Adrenal gland (tissue), 12 donors: ENCODE results near the gene DELE1. TPM values are rescaled to one million over a fixed set of nuclear protein-coding genes. Genes with fewer than 3 reads are reported as not detected.

Source experiments
- DNase-seq, 7 donors: peaks; one replicate each; pipeline ENCODE4 v3.0.0-alpha.2; 2019 to 2020
- H3K27ac ChIP-seq, 5 donors: fragments of 200-600 bp; sonication (generic) in 4 of 5; 1 replicate in 3 of 5; 2 replicates in 2 of 5; pipeline versions ENCODE4 v1.5.1 to v1.8.0; 2016 to 2020; ENCODE audit warnings: mild to moderate bottlenecking in 1 of 5
- H3K27me3 ChIP-seq: fragments of 200-600 bp; 2 replicates; pipeline ENCODE4 v1.8.0; 2021
- H3K36me3 ChIP-seq, 2 donors: fragments of 200-600 bp; replicated peaks in 1 of 2; 1 replicate in 1 of 2; 2 replicates in 1 of 2; pipeline versions ENCODE4 v1.5.1 to v1.8.0; 2018 to 2022
- H3K4me1 ChIP-seq, 2 donors: fragments of 200-600 bp; replicated peaks in 1 of 2; 1 replicate in 1 of 2; 2 replicates in 1 of 2; pipeline versions ENCODE4 v1.5.1 to v1.8.0; 2018 to 2021
- H3K4me3 ChIP-seq, 4 donors: fragments of 200-600 bp; sonication (generic) in 3 of 4; one replicate each; pipeline ENCODE4 v1.5.1; 2016 to 2018
- H3K9me3 ChIP-seq, 3 donors: fragments of 200-600 bp; sonication (generic) in 1 of 3; replicated peaks in 1 of 3; 1 replicate in 2 of 3; 2 replicates in 1 of 3; pipeline versions ENCODE4 v1.5.1 to v1.8.0; 2016 to 2021
- POLR2A ChIP-seq, 2 donors: fragments of 450-650 bp; IDR thresholded peaks; one replicate each; pipeline ENCODE4 v1.6.1; 2017; ENCODE audit warnings: antibody characterized with exemption in 2 of 2, mild to moderate bottlenecking in 2 of 2, moderate library complexity in 1 of 2
- WGBS, 4 donors: extraction: QIAGEN DNeasy Blood & Tissue Kit in 2 of 4; methylation state at CpG; one replicate each; pipeline versions ENCODE4 v1.1.5 to v1.1.7; 2013 to 2017; 5-methylcytosine and 5-hydroxymethylcytosine counted together
- intact Hi-C, 2 donors: fragments of 100-400 bp; cut with DNase I; formaldehyde crosslinking; loops; one replicate each; pipeline versions ENCODE4 v1.14.1 to v1.15.0; 2022 to 2023
- polyA plus RNA-seq, 3 donors: library from polyadenylated mRNA; stranded (reverse); fragments of 200-250 nt in 2 of 3; fragments of 350-450 nt in 1 of 3; fragmentation: Illumina TruSeq in 1 of 3; extraction: RNeasy Lipid Tissue Mini Kit (QIAGEN cat#74804) in 1 of 3; gene quantifications; one replicate each; pipeline ENCODE4 v1.2.3, GENCODE V29; 2013 to 2014
- total RNA-seq, 9 donors: library from RNA; depleted of rRNA in 4 of 9; stranded (reverse); fragments of >200 nt in 4 of 9; fragments of 120-200 nt in 1 of 9; fragmentation: NEBNext Ultra II Directional in 1 of 9; extraction: Animal tissue kit (Norgen Biotek cat#: 25700) in 1 of 9; gene quantifications; one replicate each; pipeline versions ENCODE4 v1.1.0 to v1.2.4, GENCODE V29; 2013 to 2023
- TF ChIP-seq, protein P1 (sequence below), 6 experiments: fragments of 450-650 bp in 4 of 6; fragments of 200-600 bp in 2 of 6; sonication (generic) in 1 of 6; IDR thresholded peaks; 1 replicate in 5 of 6; 2 replicates in 1 of 6; pipeline versions ENCODE4 v1.5.1 to v1.8.0; 2016 to 2021; ENCODE audit warnings: antibody characterized with exemption in 6 of 6, mild to moderate bottlenecking in 2 of 6, moderate library complexity in 1 of 6
- donor health status: healthy with polysubstance abuse.
- donor health status: Bipolar disorder and iron deficiency.
- donor health status: DM: yes; HTN: yes; CAD: no.
- donor health status: DM: no; HTN: no; CAD: no.
- donor health status: DM: no; HTN: no; CAD: no.
- donor health status: DM: yes; HTN: yes; CAD: no.

DELE1 gene
- total and polyA plus RNA-seq, 12 donors, result 65.2 to 162 (median 111) TPM

DNA sequence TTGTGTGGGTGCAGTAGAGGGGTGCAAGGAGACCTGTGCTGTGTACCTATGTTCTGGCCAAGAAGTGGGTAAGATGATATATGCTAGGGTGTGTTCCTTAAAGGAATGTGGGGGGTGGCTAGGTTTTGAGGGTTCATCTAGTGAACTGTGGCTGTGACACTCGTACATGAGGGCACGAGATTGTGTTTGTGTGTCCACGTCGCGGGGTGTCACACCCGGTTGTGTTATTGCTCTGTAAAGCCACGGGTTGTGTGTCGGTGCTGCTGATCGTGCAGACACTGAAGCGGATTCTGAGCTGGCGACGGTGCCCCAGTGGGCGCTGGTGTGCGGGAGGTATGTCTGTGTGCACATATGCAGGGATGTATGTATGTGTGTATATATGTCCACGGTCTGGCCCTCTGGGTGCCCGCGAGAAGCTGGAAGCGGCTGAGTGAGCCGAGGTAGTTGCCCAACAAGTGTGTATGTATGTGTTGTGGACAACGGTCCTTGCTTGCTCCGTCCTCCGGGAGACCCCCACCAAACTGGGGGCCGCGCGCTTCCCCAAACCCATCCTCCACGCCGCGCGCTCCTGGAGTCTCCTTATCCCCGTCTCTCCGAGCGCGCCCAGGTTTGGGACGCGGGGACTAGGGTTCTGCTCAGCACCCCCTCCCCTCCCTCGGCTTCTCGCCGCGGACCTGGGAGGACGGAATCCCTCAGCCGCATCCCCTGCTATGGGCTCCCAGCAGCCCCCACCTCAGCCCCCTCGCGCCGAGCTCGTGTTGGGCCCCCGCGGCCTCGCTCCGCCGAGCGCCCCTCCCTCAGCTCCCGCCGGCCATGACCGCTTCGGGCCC, 46.1 kb upstream of the DELE1 start:
- 0 to 2% (median 1%) methylated on average over 20 to 55 of the region's 55 CpGs for WGBS, 4 donors
- H3K4me1 ChIP-seq, result peaks cover 17 to 39% of the 10 kb centered on the region in 2 donors
- intact Hi-C loops, result loop anchor here (5.0 kb wide), 1 partner anchor 175 kb away; no protein-coding TSS in a partner anchor
- peaks cover 15% of the 10 kb centered on the region for H3K27me3 ChIP-seq
- H3K36me3 ChIP-seq, result no peaks in the 10 kb centered on the region
- no peak for TF ChIP-seq POLR2A (IDR thresholded peaks at IDR 0.05)
- TF ChIP-seq, protein P1, sequence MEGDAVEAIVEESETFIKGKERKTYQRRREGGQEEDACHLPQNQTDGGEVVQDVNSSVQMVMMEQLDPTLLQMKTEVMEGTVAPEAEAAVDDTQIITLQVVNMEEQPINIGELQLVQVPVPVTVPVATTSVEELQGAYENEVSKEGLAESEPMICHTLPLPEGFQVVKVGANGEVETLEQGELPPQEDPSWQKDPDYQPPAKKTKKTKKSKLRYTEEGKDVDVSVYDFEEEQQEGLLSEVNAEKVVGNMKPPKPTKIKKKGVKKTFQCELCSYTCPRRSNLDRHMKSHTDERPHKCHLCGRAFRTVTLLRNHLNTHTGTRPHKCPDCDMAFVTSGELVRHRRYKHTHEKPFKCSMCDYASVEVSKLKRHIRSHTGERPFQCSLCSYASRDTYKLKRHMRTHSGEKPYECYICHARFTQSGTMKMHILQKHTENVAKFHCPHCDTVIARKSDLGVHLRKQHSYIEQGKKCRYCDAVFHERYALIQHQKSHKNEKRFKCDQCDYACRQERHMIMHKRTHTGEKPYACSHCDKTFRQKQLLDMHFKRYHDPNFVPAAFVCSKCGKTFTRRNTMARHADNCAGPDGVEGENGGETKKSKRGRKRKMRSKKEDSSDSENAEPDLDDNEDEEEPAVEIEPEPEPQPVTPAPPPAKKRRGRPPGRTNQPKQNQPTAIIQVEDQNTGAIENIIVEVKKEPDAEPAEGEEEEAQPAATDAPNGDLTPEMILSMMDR (IDR thresholded peaks at IDR 0.05), result no peak
- peak in 1 of 7 donors; percentile 58 for DNase-seq
- no peaks in the 10 kb centered on the region for H3K9me3 ChIP-seq
- H3K27ac ChIP-seq, result peak overlapping the region in 2 of 5 donors; percentile 51 to 54
- H3K4me3 ChIP-seq, result peak overlapping the region in 3 of 4 donors; percentile 8 to 71 (median 29)

DNA sequence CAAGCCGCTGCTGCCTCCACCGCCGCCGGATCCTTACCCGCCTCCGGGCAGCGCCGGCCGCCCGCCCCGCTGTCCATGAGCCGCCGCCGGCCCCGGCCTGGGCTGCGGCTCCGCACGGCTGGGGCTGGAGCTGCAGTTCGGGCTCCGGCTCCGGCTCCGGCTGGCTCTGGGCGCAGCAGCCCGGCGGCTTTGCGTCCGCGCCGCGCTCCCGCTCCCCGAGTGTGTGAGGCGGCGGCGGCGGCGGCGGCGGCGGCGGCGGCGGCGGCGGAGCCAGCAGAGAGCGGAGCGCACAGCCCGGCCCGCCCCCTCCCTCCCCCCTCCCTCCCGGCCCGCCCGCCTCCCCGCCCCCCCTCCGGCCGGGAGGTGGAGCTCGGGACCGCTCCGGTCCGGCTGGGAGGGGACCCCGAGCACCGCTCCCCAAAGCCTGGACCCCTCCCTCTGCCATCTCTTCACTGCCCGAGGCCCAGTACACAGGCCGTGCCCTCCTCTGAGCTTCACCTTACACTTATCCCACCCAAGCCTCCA, 45.4 kb upstream of the DELE1 start, which contains the start of gene PCDH1:
Gene PCDH1, minus strand, starts transcription at position 225 of the 525 bp plus-strand sequence. Its CDS starts 148 bp downstream, at position 77.
- TF ChIP-seq, protein P1 (IDR thresholded peaks at IDR 0.05), result no peak
- peak in 1 of 2 donors; percentile 33 for TF ChIP-seq POLR2A (IDR thresholded peaks at IDR 0.05)
- Histone ChIP-seq H3K9me3 (no peaks in the 10 kb centered on the region), H3K4me3 (peak within 1 kb of the TSS in 3 of 4 donors; percentile 8 to 71 (median 29)), H3K27me3 (peaks cover 18% of the 10 kb centered on the region), H3K4me1 (peaks cover 23 to 46% of the 10 kb centered on the region in 2 donors), H3K36me3 (no peaks in the 10 kb centered on the region), H3K27ac (peak within 1 kb of the TSS in 2 of 5 donors; percentile 51 to 78)
- peak in 4 of 7 donors; percentile 37 to 57 (median 46) for DNase-seq
- 0 to 1% (median 0%) methylated on average over 2 to 46 of the region's 63 CpGs for WGBS, 4 donors
- intact Hi-C loops, result loop anchor here (5.0 kb wide), 1 partner anchor 176 kb away; no protein-coding TSS in a partner anchor

GRCh38 chr5:141878711-141879425, 44.8 kb upstream of the DELE1 start:
- peak; percentile 89 to 97 (median 92) for DNase-seq
- TF ChIP-seq, protein P1 (IDR thresholded peaks at IDR 0.05), result peak; percentile 93 to 99 (median 96)
- TF ChIP-seq POLR2A (IDR thresholded peaks at IDR 0.05), result no peak
- Histone ChIP-seq H3K36me3 (no peaks in the 10 kb centered on the region), H3K4me1 (peaks cover 23 to 47% of the 10 kb centered on the region in 2 donors), H3K27ac (peak overlapping the region in 2 of 5 donors; percentile 51 to 78), H3K27me3 (peaks cover 24% of the 10 kb centered on the region), H3K9me3 (no peaks in the 10 kb centered on the region), H3K4me3 (peak overlapping the region in 2 of 4 donors; percentile 10 to 71)
- intact Hi-C loops, result loop anchor here (5.0 kb wide), 1 partner anchor 177 kb away; no protein-coding TSS in a partner anchor
- WGBS, 4 donors, result 0 to 1% (median 1%) methylated on average over 9 to 40 of the region's 40 CpGs
